ENCODE measurements around the gene WDR4. TPM values are rescaled to one million over a fixed set of nuclear protein-coding genes. Genes with fewer than 3 reads are reported as not detected.
"Not testable (repeated sequence)": the region's sequence is repeated elsewhere in the genome, so short reads cannot be mapped to it uniquely, and the experiment has no call there.

Gene WDR4
- polyA plus RNA-seq (2013): 9.7 and 10.0 TPM in 2 replicates

DNA sequence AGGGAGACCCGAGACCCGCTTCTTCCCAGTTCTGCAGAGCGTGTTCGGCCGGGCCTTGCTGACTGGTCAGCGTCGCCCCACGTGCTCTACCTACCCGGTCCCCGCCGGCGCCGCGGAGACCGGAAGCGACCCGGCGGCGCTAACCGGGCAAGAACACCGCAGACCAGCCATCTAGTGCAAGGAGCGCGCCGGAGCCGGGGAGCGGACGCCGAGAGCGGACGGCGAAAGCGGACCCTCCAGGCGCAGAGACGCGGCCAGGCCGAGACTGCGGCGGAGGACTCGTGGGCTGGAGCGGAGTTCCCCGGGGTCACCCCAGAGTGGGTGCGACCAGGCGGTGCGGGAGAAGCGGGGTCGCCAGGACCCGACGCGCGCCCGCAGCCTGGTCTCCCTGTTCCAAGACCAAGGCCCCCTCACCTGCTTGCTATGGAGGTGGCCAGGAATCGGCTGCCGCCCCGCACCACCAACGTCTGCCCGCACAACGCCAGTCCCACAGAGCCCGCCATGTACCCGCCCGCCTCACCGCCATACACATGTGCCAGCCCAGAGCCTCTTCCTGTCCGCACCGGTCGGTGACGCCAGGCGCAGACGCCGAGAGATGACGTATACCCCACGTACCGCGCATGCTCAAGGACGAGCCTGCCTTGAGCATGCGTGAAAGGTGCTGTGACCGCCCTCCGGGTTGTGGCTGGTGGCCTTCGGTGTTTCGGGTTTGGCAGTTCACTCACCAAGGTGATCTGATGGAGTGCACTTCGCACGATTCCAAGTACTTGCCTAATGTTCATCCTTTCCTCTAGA, at the start of gene WDR4:
WDR4 (minus strand) TSS at position 547 of the 795 bp plus-strand sequence; CDS start at position 503, 44 bp downstream.
- Histone ChIP-seq H3K14ac (ENCODE audit: low read length) (peak within 1 kb of the TSS; percentile 73), H2AK5ac (ENCODE audit: low read length) (peak within 1 kb of the TSS; percentile 74), H3K36me3 (ENCODE audit: control insufficient read depth in 1 of 2, insufficient read depth in 2 of 2, low read length in 2 of 2) (peaks cover 11 to 12% of the 10 kb centered on the region in 2 experiments), H3K23ac (ENCODE audit: low read length) (no peak within 1 kb of the TSS), H3K9ac (ENCODE audit: low read length) (peak within 1 kb of the TSS; percentile 96), H2BK12ac (ENCODE audit: low read length) (no peak within 1 kb of the TSS), H4K12ac (ENCODE audit: low read depth, low read length) (peak within 1 kb of the TSS; percentile 83), H3K79me1 (ENCODE audit: low read length) (peaks cover 8% of the 10 kb centered on the region), H3K4me3 (ENCODE audit: low read depth, low read length) (peak within 1 kb of the TSS; percentile 96), H3K79me2 (ENCODE audit: control insufficient read depth, insufficient read depth, low read length, poor library complexity) (peaks cover 4% of the 10 kb centered on the region), H3K18ac (ENCODE audit: low read length) (peak within 1 kb of the TSS; percentile 82), H3K27me3 (ENCODE audit: insufficient read depth, low read length) (no peaks in the 10 kb centered on the region), H3K4me1 (ENCODE audit: control insufficient read depth in 1 of 2, insufficient read depth in 2 of 2, low read length in 2 of 2) (peaks cover 4 to 5% of the 10 kb centered on the region in 2 experiments), H2BK120ac (ENCODE audit: insufficient read depth, low read length, poor library complexity) (peak within 1 kb of the TSS; percentile 72), H4K8ac (ENCODE audit: low read depth, low read length) (peak within 1 kb of the TSS; percentile 88), H3K9me3 (ENCODE audit: insufficient read depth, low read depth, low read length) (no peaks in the 10 kb centered on the region), H3K27ac (ENCODE audit: low read depth, low read length) (peak within 1 kb of the TSS; percentile 83), H2AFZ (ENCODE audit: insufficient read depth, low read length, poor library complexity) (peak within 1 kb of the TSS; percentile 98), H2BK5ac (ENCODE audit: low read depth, low read length, poor library complexity) (peak within 1 kb of the TSS; percentile 16), H4K91ac (ENCODE audit: low read depth, low read length) (peak within 1 kb of the TSS; percentile 70), H3K4ac (ENCODE audit: low read depth, low read length) (peak within 1 kb of the TSS; percentile 85), H3K4me2 (ENCODE audit: low read length) (peak within 1 kb of the TSS; percentile 98)
- DNase-seq: peak; percentile 98 to 100
- no CpG with 5 or more reads among the region's 80 CpGs for WGBS (ENCODE audit: extremely low coverage, insufficient coverage, insufficient read length)

DNA sequence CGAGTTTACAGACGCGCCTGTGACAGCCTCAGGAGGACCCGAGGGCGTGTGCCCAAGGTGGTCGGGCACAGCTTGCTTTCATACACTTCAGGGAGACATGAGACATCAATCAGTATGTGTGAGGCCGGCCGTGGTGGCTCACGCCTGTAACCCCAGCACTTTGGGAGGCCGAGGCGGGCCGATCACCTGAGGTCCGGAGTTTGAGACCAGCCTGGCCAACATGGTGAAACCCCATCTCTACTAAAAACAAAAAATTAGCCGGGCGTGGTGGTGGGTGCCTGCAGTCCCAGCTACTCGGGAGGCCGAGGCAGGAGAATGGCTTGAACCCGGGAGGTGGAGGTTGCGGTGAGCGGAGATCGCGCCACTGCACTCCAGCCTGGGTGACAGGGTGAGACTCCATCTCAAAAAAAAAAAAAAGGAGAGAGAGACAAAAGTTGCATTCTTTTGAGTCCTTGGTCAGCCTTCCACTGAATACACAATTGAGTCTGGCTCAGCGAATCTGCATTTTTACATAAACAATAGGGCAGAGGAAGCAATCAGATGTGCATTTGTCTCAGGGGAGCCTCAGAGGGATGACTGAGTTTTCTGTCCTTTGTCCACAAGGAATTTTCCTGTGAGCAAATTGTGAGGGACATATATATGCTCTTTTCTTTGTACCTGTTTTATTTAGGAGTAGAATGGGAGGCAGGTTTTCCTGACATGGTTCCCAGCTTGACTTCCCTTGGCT, 48.3 kb upstream of the WDR4 start:
- Histone ChIP-seq H2BK5ac (ENCODE audit: low read depth, low read length, poor library complexity) (peak overlapping the region; percentile 88), H2BK12ac (ENCODE audit: low read length) (peak overlapping the region; percentile 99), H3K27ac (ENCODE audit: low read depth, low read length) (peak overlapping the region; percentile 51), H2AK5ac (ENCODE audit: low read length) (peak overlapping the region; percentile 76), H3K18ac (ENCODE audit: low read length) (peak overlapping the region; percentile 87), H3K4ac (ENCODE audit: low read depth, low read length) (peak overlapping the region; percentile 65), H2BK120ac (ENCODE audit: insufficient read depth, low read length, poor library complexity) (peak overlapping the region; percentile 93), H3K14ac (ENCODE audit: low read length) (peak overlapping the region; percentile 92), H4K12ac (ENCODE audit: low read depth, low read length) (peak overlapping the region; percentile 64), H3K4me2 (ENCODE audit: low read length) (peak overlapping the region; percentile 16), H3K79me2 (ENCODE audit: control insufficient read depth, insufficient read depth, low read length, poor library complexity) (peaks cover 20% of the 10 kb centered on the region), H4K91ac (ENCODE audit: low read depth, low read length) (peak overlapping the region; percentile 88), H2AFZ (ENCODE audit: insufficient read depth, low read length, poor library complexity) (peak overlapping the region; percentile 25), H3K4me1 (ENCODE audit: control insufficient read depth in 1 of 2, insufficient read depth in 2 of 2, low read length in 2 of 2) (peaks cover 29 to 48% of the 10 kb centered on the region in 2 experiments), H4K8ac (ENCODE audit: low read depth, low read length) (peak overlapping the region; percentile 82), H3K79me1 (ENCODE audit: low read length) (peaks cover 54% of the 10 kb centered on the region)
- not testable (repeated sequence) for DNase-seq; H3K27me3 ChIP-seq (ENCODE audit: insufficient read depth, low read length); H3K9me3 ChIP-seq (ENCODE audit: insufficient read depth, low read depth, low read length); H3K9ac ChIP-seq (ENCODE audit: low read length); H3K23ac ChIP-seq (ENCODE audit: low read length); H3K36me3 ChIP-seq (ENCODE audit: control insufficient read depth in 1 of 2, insufficient read depth in 2 of 2, low read length in 2 of 2); H3K4me3 ChIP-seq (ENCODE audit: low read depth, low read length)
- WGBS (ENCODE audit: extremely low coverage, insufficient coverage, insufficient read length): no CpG with 5 or more reads among the region's 23 CpGs

DNA sequence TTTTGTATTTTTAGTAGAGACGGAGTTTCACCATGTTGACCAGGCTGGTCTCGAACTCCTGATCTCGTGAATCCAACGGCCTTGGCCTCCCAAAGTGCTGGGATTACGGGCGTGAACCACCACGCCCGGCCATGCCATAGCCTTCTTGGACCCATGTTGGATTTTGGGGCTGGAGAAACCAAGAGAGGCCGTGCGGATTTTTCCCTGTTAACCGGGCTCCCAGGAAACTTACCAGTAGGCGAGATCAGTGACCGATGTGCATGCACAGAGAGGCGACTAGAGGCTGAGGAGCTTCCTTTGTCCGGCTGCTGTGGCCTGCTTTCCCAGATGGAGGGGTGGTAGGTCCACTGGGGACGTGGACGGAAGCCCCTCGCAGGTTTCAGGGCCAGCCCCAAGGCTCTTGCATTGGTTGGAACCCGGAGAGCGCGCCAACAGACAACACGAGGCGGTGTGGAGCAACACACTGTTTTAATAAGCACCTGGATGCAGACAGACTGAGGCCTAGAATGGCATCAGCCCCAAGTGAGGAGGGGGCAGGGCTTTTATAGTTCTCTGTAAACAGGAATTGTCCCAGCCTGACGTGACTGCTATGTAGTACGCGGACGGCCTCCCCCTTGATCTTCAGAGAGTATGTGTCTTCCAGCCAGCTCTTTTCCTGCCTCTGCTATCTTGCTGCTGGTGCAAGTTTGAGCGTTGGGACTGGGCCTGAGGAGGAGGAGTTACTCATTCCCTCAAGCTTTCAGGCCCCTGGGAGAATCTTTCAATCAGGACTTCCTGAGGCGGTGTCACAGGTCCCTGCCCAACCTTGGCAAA, 46.0 kb upstream of the WDR4 start, which contains the start of gene ERVH48-1:
ERVH48-1 (minus strand) TSS at position 517 of the 813 bp plus-strand sequence. CDS start 6,624 bp downstream, outside the sequence.
- Histone ChIP-seq H3K27ac (ENCODE audit: low read depth, low read length) (peak within 1 kb of the TSS; percentile 98), H3K9me3 (ENCODE audit: insufficient read depth, low read depth, low read length) (no peaks in the 10 kb centered on the region), H2AK5ac (ENCODE audit: low read length) (peak within 1 kb of the TSS; percentile 97), H3K4me1 (ENCODE audit: control insufficient read depth in 1 of 2, insufficient read depth in 2 of 2, low read length in 2 of 2) (peaks cover 22 to 37% of the 10 kb centered on the region in 2 experiments), H3K23ac (ENCODE audit: low read length) (no peak within 1 kb of the TSS), H3K79me1 (ENCODE audit: low read length) (peaks cover 35% of the 10 kb centered on the region), H4K8ac (ENCODE audit: low read depth, low read length) (peak within 1 kb of the TSS; percentile 89), H4K91ac (ENCODE audit: low read depth, low read length) (peak within 1 kb of the TSS; percentile 99), H3K4me2 (ENCODE audit: low read length) (peak within 1 kb of the TSS; percentile 54), H4K12ac (ENCODE audit: low read depth, low read length) (peak within 1 kb of the TSS; percentile 81), H3K14ac (ENCODE audit: low read length) (peak within 1 kb of the TSS; percentile 97), H3K4me3 (ENCODE audit: low read depth, low read length) (no peak within 1 kb of the TSS), H3K36me3 (ENCODE audit: control insufficient read depth in 1 of 2, insufficient read depth in 2 of 2, low read length in 2 of 2) (peaks cover 18 to 24% of the 10 kb centered on the region in 2 experiments), H2BK120ac (ENCODE audit: insufficient read depth, low read length, poor library complexity) (peak within 1 kb of the TSS; percentile 99), H3K79me2 (ENCODE audit: control insufficient read depth, insufficient read depth, low read length, poor library complexity) (peaks cover 15% of the 10 kb centered on the region), H3K4ac (ENCODE audit: low read depth, low read length) (peak within 1 kb of the TSS; percentile 77), H3K9ac (ENCODE audit: low read length) (no peak within 1 kb of the TSS), H3K18ac (ENCODE audit: low read length) (peak within 1 kb of the TSS; percentile 99), H2BK12ac (ENCODE audit: low read length) (peak within 1 kb of the TSS; percentile 98), H2BK5ac (ENCODE audit: low read depth, low read length, poor library complexity) (peak within 1 kb of the TSS; percentile 96), H2AFZ (ENCODE audit: insufficient read depth, low read length, poor library complexity) (peak within 1 kb of the TSS; percentile 69), H3K27me3 (ENCODE audit: insufficient read depth, low read length) (no peaks in the 10 kb centered on the region)
- DNase-seq: peak; percentile 97 to 98
- no CpG with 5 or more reads among the region's 29 CpGs for WGBS (ENCODE audit: extremely low coverage, insufficient coverage, insufficient read length)

GRCh38 chr21:42924433-42924751, 45.1 kb upstream of the WDR4 start:
- Histone ChIP-seq H3K27ac (ENCODE audit: low read depth, low read length) (peak overlapping the region; percentile 98), H2AK5ac (ENCODE audit: low read length) (peak overlapping the region; percentile 83), H3K14ac (ENCODE audit: low read length) (peak overlapping the region; percentile 95), H3K23ac (ENCODE audit: low read length) (no peak overlapping the region), H4K12ac (ENCODE audit: low read depth, low read length) (peak overlapping the region; percentile 81), H3K9me3 (ENCODE audit: insufficient read depth, low read depth, low read length) (no peaks in the 10 kb centered on the region), H3K4ac (ENCODE audit: low read depth, low read length) (peak overlapping the region; percentile 93), H2BK5ac (ENCODE audit: low read depth, low read length, poor library complexity) (peak overlapping the region; percentile 95), H2BK12ac (ENCODE audit: low read length) (peak overlapping the region; percentile 94), H4K91ac (ENCODE audit: low read depth, low read length) (peak overlapping the region; percentile 99), H3K9ac (ENCODE audit: low read length) (no peak overlapping the region), H3K79me2 (ENCODE audit: control insufficient read depth, insufficient read depth, low read length, poor library complexity) (peaks cover 15% of the 10 kb centered on the region), H3K4me3 (ENCODE audit: low read depth, low read length) (no peak overlapping the region), H3K27me3 (ENCODE audit: insufficient read depth, low read length) (no peaks in the 10 kb centered on the region), H3K18ac (ENCODE audit: low read length) (peak overlapping the region; percentile 97), H3K36me3 (ENCODE audit: control insufficient read depth in 1 of 2, insufficient read depth in 2 of 2, low read length in 2 of 2) (peaks cover 27 to 33% of the 10 kb centered on the region in 2 experiments), H3K79me1 (ENCODE audit: low read length) (peaks cover 28% of the 10 kb centered on the region), H2AFZ (ENCODE audit: insufficient read depth, low read length, poor library complexity) (peak overlapping the region; percentile 69), H3K4me1 (ENCODE audit: control insufficient read depth in 1 of 2, insufficient read depth in 2 of 2, low read length in 2 of 2) (peaks cover 18 to 30% of the 10 kb centered on the region in 2 experiments), H3K4me2 (ENCODE audit: low read length) (peak overlapping the region; percentile 54), H2BK120ac (ENCODE audit: insufficient read depth, low read length, poor library complexity) (peak overlapping the region; percentile 92), H4K8ac (ENCODE audit: low read depth, low read length) (peak overlapping the region; percentile 92)
- DNase-seq: peak in 1 of 2 donors; percentile 46
- WGBS (ENCODE audit: extremely low coverage, insufficient coverage, insufficient read length): no CpG with 5 or more reads among the region's 6 CpGs

All from trophoblast cell (in vitro differentiated cells and primary cell).